ENCODE measurements around the gene GLP1R.
"Not testable (repeated sequence)": the region's sequence is repeated elsewhere in the genome, so short reads cannot be mapped to it uniquely, and the experiment has no call there.

Gene GLP1R

GRCh38 chr6:39118921-39119320, 70.3 kb downstream of the GLP1R start:
- DNase-seq (ENCODE audit: low spot score), result no peak
- FAIRE-seq, result no peak

GRCh38 chr6:39124114-39124513, 75.5 kb downstream of the GLP1R start:
- no peak for FAIRE-seq

GRCh38 chr6:39128106-39128505, 79.5 kb downstream of the GLP1R start:
- no peak for FAIRE-seq
- no peak for DNase-seq (ENCODE audit: low spot score)

More at GRCh38 chr6:39124114-39124513, 75.5 kb downstream of the GLP1R start:
- DNase-seq (ENCODE audit: low spot score), result no peak

- DNase-seq (ENCODE audit: low spot score) (no peak), FAIRE-seq (no peak)
Measured at GRCh38 chr6:39128832-39129231, 80.3 kb downstream of the GLP1R start.

- DNase-seq (ENCODE audit: low spot score) (no peak), FAIRE-seq (no peak)
Measured at GRCh38 chr6:39130691-39131090, 82.1 kb downstream of the GLP1R start.

- FAIRE-seq; DNase-seq (ENCODE audit: low spot score): not testable (repeated sequence)
Measured at GRCh38 chr6:39134761-39135160, 86.2 kb downstream of the GLP1R start.

- not testable (repeated sequence) for DNase-seq (ENCODE audit: low spot score); FAIRE-seq
Measured at GRCh38 chr6:39136207-39136606, 87.6 kb downstream of the GLP1R start.

GRCh38 chr6:39137245-39137644, 88.7 kb downstream of the GLP1R start:
- DNase-seq (ENCODE audit: low spot score) (peak; percentile 47), FAIRE-seq (no peak)
